Measurements from ENCODE around the gene CLASP1.
"Not testable (repeated sequence)": the region's sequence is repeated elsewhere in the genome, so short reads cannot be mapped to it uniquely, and the experiment has no call there.

Gene CLASP1

DNA sequence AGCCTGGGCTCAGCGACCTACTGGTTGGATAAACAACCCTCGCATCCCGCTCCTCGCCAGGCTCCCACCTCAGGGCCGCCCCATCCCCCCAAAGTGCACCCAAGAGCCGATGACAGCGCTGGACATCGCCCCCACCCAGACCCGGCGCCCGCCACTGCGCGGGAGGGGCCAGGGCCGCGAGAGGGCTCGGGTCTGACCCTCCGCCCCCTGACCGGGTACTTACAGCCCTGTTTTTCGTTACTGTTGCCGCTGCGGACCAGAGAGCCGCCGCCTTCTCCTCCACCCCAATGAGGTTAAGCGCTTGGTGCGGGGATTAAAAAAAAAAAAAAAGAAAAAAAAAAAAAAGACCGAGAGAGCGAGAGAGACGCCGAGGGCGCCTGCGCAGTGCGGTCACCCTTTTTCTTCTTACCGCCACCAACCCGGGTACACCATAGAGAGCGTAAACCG is at the start of gene CLASP1:
Gene CLASP1 (minus strand): TSS at position 314 of the 447 bp plus-strand sequence. CDS start 43,567 bp downstream, outside the sequence.
- peak; percentile 96 for DNase-seq (ENCODE audit: low spot score)

DNA sequence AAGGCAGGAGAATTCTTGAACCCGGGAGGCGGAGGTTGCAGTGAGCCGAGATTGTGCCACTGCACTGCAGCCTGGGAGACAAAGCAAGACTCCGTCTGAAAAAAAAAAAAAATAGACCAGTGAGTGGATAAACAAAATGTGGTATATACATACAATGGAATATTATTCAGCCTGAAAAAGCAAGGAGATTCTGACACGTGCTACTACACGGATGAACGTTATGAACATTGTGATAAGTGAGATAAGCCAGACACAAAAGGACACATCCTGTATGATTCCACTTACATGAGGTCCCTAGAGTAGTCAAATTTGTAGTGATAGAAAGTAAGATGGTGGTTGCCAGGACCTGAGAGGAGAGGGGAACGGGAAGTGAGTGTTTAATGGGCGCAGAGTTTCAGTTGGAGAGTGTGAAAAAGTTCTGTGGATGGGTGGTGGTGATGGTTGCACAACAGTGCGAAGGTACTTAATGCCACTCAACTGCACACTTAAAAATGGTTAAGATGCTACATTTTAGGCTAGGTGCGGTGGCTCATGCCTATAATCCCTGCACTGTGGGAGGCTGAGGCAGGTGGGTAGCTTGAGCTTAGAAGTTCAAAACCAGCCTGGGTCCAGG is 49.2 kb upstream of the CLASP1 start:
- no peak for DNase-seq (ENCODE audit: low spot score)

GRCh38 chr2:121697108-121697631 is 47.9 kb upstream of the CLASP1 start:
- DNase-seq (ENCODE audit: low spot score) = no peak

DNA sequence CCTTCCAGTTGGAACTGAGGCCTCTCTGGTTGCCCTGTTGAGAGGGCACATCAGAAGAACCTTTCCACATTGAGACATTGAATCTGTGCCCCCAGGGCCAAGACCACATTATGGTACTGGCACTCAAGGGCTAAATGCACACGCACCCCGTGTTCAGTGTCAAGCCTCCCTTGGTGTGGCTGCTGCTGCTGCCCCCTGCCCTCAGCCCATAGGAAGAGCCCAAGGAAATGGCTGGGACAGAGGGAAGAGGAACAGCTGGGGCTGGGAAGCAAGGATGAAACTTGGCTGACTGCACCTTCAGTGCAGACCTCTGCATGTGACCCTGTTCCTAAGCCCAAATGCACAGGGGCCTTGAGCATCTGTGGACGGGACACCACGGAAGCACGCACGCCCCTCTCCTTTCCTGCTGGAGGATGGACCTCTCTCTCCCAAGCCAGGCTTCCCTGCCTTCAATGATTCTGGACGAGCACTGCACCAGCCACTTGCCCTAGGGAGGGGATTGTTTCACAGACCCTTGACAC is 47.2 kb upstream of the CLASP1 start:
- no peak for DNase-seq (ENCODE audit: low spot score)

GRCh38 chr2:121695171-121695451 is 45.8 kb upstream of the CLASP1 start:
- no peak for DNase-seq (ENCODE audit: low spot score)

GRCh38 chr2:121694398-121695170 is 45.3 kb upstream of the CLASP1 start:
- DNase-seq (ENCODE audit: low spot score) = no peak

- DNase-seq (ENCODE audit: low spot score) = not testable (repeated sequence)
Measured at GRCh38 chr2:121690572-121690971, 41.3 kb upstream of the CLASP1 start.

DNA sequence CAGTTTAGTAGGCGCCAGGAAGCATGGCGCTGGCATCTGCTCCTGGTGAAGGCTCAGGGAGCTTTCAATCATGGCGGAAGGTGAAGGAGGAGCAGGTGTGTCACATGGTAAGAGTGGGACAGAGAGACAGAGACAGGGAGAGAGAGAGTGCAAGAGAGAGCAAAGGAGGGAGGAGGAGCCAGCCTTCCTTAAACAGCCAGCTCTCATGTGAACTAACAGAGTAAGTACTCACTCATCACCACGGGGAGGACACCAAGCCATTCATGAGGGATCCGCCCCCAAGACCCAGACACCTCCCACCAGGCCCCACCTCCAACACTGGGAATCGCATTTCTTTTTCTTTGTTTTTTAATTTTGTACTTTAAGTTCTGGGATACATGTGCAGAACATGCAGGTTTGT is 40.8 kb upstream of the CLASP1 start:
- no peak for DNase-seq (ENCODE audit: low spot score)

DNA sequence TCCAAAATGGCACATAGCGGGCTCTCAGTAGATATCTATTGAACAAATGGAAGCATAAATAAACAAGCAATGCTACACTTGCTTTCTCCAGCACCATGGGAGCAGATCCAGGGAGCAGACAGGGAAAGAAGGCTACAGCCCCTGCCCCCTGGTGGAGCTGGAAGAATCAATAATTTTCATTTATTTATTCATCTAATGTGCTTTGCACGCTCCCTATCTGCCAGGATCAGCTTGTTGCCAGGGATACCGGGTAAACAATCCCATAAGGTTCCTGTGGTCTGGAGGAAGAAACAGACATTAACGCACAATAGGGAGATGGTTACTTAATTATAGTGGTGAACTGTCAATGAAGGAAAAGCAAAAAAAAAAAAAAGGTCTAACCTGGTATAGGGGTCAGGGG is 40.1 kb upstream of the CLASP1 start:
- peak; percentile 43 for DNase-seq (ENCODE audit: low spot score)

DNA sequence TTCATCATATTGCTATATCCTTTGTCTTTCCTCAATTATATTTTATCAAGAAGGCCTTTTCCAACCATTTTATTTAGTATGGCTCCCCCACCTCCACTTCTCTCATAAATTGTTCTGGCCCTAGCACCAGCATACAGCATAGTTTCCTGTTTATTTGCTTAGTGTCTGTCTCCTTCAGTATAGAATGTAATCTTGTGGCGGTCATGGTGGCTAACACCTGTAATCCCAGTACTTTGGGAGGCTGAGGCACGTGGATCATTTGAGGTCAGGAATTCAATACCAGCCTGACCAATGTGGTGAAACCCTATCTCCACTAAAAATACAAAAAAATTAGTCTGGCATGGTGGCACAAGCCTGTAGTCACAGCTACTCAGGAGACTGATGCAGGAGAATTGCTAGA is 39.6 kb upstream of the CLASP1 start:
- DNase-seq (ENCODE audit: low spot score) = no peak

GRCh38 chr2:121686902-121687301 is 37.6 kb upstream of the CLASP1 start:
- DNase-seq (ENCODE audit: low spot score) = no peak

- DNase-seq (ENCODE audit: low spot score) = no peak
Measured at GRCh38 chr2:121686218-121686617, 37.0 kb upstream of the CLASP1 start.

DNA sequence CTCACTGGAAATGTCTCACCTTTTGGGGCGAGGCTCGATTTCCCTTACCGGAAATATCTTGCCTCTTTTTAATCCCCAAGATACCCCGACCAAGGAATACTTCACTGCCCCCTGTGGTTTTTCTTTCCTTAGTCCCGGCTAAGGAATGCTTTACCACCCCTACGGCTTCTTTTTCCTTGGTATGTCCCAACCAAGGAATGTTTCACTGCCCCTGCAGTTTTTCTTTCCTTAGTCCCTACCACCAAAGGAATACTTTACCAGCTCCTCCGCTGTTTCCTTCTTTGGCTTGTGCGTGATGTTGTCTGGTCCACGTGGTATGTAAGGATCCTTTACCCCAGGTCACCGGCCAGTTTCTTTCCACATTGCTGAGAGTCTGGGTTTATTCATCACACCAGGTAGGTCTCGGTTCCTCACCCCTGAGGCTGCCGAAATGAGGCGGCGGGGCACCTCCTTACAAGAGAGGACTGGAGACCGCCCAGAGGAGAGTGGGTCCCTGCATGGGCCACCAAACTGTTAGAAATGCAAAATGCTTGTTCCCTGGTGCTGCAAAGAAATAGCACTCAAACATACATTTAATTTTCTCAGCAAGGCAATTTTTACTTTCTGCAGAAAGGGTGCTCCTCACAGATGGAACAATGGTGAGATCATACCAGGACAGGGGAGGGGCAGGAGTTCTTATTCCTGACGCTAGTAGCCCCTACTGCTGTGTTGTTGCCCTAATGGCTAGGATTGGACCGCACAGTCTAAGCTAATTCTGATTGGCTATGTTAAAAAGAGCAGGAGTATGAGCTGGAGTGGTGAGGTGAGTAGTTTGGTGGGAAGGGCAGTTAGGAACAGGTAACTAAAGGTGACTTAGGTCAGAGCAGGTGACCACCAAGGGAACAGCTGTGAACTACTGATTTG is 33.4 kb upstream of the CLASP1 start:
- no peak for DNase-seq (ENCODE audit: low spot score)

DNA sequence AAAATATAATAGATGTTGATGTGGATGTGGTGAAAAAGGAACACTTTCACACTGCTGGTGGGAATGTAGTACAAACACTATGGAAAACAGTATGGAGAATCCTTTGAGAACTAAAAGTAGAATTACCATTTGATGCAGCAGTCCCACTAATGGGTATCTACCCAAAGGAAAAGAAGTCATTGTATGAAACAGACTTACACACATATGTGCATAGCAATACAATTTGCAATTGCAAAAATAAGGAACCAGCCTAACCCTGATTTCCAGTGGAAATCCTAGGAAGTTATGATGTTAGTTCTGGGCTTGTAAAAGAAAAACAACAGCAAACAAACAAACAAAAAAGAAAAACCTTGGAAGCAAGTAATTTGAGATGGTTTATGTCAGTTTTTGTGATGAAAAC is 28.6 kb upstream of the CLASP1 start:
- no peak for DNase-seq (ENCODE audit: low spot score)

GRCh38 chr2:121671621-121672020 is 22.4 kb upstream of the CLASP1 start:
- DNase-seq (ENCODE audit: low spot score) = not testable (repeated sequence)

GRCh38 chr2:121670181-121670580 is 20.9 kb upstream of the CLASP1 start:
- no peak for DNase-seq (ENCODE audit: low spot score)

DNA sequence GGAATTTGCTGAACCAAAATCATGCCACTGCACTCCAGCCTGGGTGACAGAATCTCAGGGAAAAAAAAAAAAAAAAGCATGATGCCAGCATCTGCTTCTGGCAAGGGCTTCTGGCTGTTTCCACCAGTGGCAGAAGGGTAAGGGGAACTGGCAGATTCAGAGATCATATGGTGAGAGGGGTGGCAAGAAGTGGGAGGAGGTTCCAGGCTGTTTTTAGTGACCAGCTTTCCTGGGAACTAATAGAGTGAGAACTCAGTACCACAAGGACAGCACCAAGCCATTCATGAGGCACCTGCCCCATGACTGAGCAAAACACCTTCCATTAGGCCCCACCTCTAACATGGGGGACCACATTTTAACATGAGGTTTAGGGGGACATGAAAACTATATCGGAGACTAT is 18.4 kb upstream of the CLASP1 start:
- no peak for DNase-seq (ENCODE audit: low spot score)

DNA sequence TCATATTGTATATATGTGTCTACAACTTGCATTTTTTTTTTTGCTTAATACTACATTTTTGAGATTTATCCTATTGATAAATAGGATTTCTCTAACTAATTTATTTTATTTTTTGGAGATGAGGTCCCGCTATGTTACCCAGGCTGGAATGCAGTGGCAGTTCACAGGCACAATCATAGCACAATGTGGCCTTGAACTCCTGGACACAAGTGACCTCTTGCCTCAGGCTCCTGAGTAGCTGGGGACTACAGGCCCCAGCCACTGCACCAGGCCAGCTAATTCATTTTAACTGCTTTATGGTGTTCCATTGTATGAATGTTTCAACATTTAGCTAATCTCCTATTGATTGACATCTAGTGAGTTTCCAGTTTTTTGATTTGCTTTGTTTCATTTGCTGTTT is 16.8 kb upstream of the CLASP1 start:
- no peak for DNase-seq (ENCODE audit: low spot score)

DNA sequence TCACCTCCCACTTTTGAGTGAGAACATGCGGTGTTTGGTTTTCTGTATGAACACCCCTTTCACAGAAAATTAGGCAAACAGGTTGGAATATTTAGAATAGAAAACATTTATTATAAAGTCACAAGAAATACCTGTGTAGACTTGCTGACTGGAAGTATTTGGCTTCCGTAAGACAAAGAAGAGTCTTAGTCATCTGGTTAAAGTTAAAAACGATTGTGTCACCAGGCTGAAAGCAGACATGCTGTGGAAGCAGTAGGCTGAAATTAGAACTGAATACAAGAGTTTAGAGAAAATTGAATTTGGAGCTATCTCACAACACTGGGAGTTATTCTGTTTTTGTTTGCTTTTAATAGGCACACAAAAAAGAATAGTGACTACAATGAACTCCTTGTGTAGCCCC is 16.2 kb upstream of the CLASP1 start:
- DNase-seq (ENCODE audit: low spot score) = no peak

DNA sequence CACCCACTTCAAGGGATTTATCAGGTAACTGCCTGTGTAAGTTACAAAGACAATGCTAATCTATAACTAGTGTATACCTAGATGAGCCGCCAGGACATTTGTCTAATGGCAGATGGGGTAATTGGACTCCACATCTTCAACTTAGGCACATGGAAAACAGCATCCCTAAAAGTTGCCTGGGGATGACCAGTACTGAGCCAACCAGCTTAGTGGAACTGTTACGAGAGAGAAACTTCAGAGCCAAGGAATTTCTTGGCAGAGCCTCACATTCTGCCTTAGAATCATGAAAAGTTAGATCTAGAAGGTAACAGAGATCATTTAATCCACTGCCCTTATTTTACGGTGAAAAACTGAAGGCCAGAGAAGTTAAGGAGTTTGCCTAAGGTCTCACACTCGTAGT is 15.5 kb upstream of the CLASP1 start:
- DNase-seq (ENCODE audit: low spot score) = no peak

- DNase-seq (ENCODE audit: low spot score) = no peak
Measured at GRCh38 chr2:121664086-121664485, 14.8 kb upstream of the CLASP1 start.

DNA sequence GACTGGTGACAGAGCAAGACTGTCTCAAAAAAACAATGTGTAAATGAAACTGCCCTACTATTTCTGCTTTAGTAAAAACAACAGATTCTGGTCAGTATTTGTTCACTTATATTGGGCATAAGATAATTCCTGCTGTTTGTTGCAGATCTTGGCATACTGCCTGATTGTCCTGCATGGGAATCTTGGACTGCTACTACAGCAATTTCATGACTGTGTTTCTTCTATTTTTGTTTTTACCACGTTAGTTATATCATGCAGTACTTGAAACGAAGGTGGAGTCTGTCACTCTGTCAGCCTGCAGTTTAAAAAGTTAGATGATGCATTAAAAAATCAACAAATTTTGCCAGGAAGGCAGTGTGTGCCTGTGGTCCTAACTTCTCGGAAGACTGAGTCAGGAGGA is 14.2 kb upstream of the CLASP1 start:
- DNase-seq (ENCODE audit: low spot score) = no peak
